HuH-7 (cell line): Measurements from ENCODE around the gene ST6GALNAC4.
A peak's percentile ranks its signal among the peaks of the same experiment; 100 is the strongest.

Source experiments
- DNase-seq: peaks from one replicate; pipeline ENCODE4 v3.0.0; 2011; ENCODE audit warnings: low spot score

The ST6GALNAC4 gene

GRCh38 chr9:127929625-127929979 lies 12.8 kb upstream of the ST6GALNAC4 start:
- no peak for DNase-seq

GRCh38 chr9:127928676-127929624 lies 12.1 kb upstream of the ST6GALNAC4 start:
- no peak for DNase-seq

GRCh38 chr9:127927988-127928675 lies 11.3 kb upstream of the ST6GALNAC4 start:
- DNase-seq, result no peak

GRCh38 chr9:127927201-127927987 lies 10.6 kb upstream of the ST6GALNAC4 start:
- DNase-seq, result no peak

- no peak for DNase-seq
Observed at GRCh38 chr9:127926906-127927200, 10.0 kb upstream of the ST6GALNAC4 start.

- no peak for DNase-seq
Observed at GRCh38 chr9:127925959-127926905, 9.4 kb upstream of the ST6GALNAC4 start.

- DNase-seq, result no peak
Observed at GRCh38 chr9:127924736-127925444, 8.0 kb upstream of the ST6GALNAC4 start.

GRCh38 chr9:127923771-127924170 lies 6.9 kb upstream of the ST6GALNAC4 start:
- no peak for DNase-seq

- DNase-seq, result no peak
Observed at GRCh38 chr9:127923046-127923445, 6.2 kb upstream of the ST6GALNAC4 start.

GRCh38 chr9:127921557-127922120 lies 4.8 kb upstream of the ST6GALNAC4 start:
- DNase-seq, result peak; percentile 96

- no peak for DNase-seq
Observed at GRCh38 chr9:127920794-127921193, 4.0 kb upstream of the ST6GALNAC4 start.

GRCh38 chr9:127919253-127919815 lies 2.5 kb upstream of the ST6GALNAC4 start:
- no peak for DNase-seq

GRCh38 chr9:127918183-127919107 lies 1.6 kb upstream of the ST6GALNAC4 start:
- DNase-seq, result peak; percentile 78

GRCh38 chr9:127917603-127918002 lies 762 bp upstream of the ST6GALNAC4 start:
- DNase-seq, result no peak

GRCh38 chr9:127915801-127916719 lies 781 bp downstream of the ST6GALNAC4 start:
- no peak for DNase-seq

GRCh38 chr9:127915325-127915752 lies 1.5 kb downstream of the ST6GALNAC4 start:
- no peak for DNase-seq

- DNase-seq, result no peak
Observed at GRCh38 chr9:127913682-127914081, 3.2 kb downstream of the ST6GALNAC4 start.

- no peak for DNase-seq
Observed at GRCh38 chr9:127912882-127913281, 4.0 kb downstream of the ST6GALNAC4 start.
